Activated CD4-positive, alpha-beta T cell treated with anti-CD3 and anti-CD28 coated beads for 1 hour (primary cell): ENCODE measurements around the gene EEF1AKMT1.
"Not testable (repeated sequence)": the region's sequence is repeated elsewhere in the genome, so short reads cannot be mapped to it uniquely, and the experiment has no call there.

Experiments
- DNase-seq: peaks from one replicate; pipeline ENCODE4 v3.0.0-alpha.2; 2020

EEF1AKMT1 gene

DNA sequence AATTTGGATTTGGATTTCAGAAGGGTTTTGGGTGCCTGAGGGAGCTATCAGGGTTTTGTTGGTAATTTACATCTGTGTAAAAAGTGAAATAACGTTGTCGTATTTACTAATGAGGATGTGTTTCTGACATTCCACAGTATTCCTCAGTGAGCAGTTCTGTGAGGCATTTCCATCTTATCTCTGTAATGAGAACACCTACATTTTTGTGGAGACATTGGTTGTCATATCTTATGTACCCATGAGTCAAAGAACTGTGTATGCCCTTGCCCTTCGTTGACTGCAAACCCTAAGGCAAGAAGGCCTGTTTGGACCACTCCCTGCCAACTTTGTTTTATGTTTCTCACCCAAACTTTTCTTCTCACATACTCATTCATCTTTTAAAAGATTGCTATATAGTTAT lies 84.5 kb downstream of the EEF1AKMT1 start:
- no peak for DNase-seq

GRCh38 chr13:20686863-20687579 lies 86.7 kb downstream of the EEF1AKMT1 start:
- DNase-seq = no peak

- no peak for DNase-seq
Observed at GRCh38 chr13:20686167-20686566, 87.6 kb downstream of the EEF1AKMT1 start.

DNA sequence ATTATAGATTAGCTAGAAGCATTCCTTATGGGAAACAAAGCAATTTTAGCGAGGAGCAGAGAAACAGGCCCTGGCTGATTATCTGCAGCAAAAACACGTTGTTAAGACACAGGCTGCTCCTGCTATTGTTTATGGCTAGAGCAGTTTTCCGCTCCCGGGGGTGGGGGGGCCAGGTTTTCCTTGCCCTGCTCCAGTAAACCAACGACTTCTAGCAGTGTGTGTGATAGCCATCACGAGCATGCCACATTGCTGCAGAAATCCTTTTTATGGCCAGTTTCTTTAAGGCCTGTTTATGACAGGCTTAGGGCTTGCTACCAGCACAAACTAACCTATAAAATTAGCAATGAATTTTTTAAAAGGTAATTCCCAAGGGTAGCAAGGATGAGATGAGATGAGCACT lies 88.7 kb downstream of the EEF1AKMT1 start:
- DNase-seq = no peak

DNA sequence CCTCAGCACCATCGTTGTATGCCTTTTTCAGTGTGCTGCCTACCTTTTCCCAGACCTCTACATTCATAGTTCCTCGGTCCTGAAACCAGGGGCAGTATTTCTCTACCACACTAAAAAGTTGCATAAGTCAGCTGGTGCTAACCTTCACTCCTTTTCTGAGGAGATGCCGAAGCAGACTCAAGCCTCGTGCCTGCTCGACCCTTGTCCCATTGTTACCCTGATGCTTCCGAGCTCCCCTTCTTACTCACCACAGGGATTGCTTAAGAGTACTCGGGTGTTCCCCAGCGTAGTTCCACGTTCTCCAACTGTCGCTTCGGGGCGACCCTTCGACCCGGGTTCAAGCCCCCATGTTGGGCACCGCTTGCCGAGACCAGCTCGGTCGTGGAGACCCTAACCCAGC lies 89.2 kb downstream of the EEF1AKMT1 start:
- DNase-seq = no peak

- no peak for DNase-seq
Observed at GRCh38 chr13:20684041-20684440, 89.7 kb downstream of the EEF1AKMT1 start.

GRCh38 chr13:20682061-20682460 lies 91.7 kb downstream of the EEF1AKMT1 start:
- DNase-seq = no peak

DNA sequence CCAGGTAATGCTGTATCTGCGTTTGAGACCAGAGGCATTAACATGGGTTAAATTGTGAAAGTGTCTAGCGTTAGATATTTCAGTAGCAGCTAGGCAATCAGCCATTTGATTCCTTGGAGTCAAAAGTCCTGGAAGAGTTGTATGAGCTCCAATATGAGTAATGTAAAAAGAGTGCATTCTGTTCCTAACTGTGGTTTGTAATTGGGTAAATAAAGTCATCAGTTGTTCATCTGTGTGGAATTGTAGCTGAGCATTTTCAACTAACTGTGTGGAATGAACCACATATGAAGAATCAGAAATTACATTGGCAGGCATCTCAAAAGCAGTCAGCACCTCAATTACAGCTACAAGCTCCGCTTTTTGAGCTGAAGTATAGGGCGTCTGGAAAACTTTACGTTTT lies 92.3 kb downstream of the EEF1AKMT1 start:
- not testable (repeated sequence) for DNase-seq

- no peak for DNase-seq
Observed at GRCh38 chr13:20680416-20681080, 93.2 kb downstream of the EEF1AKMT1 start.

- no peak for DNase-seq
Observed at GRCh38 chr13:20679879-20680278, 93.9 kb downstream of the EEF1AKMT1 start.
